AG04449 (cell line): ENCODE measurements around the gene NUP35.
"Not testable (repeated sequence)": the region's sequence is repeated elsewhere in the genome, so short reads cannot be mapped to it uniquely, and the experiment has no call there.

Source experiments
- CTCF ChIA-PET: fragments of 350-600 bp; formaldehyde crosslinking; extraction: SDS; loops from one replicate; lab custom pipeline; 2021; ENCODE audit warnings: antibody characterized with exemption; lab: Yijun Ruan, JAX
- POLR2A ChIA-PET: fragments of 400-600, 350-600 bp; formaldehyde crosslinking; extraction: SDS; loops from one replicate; lab custom pipeline; 2020; ENCODE audit warnings: antibody characterized with exemption, inconsistent platforms; lab: Yijun Ruan, JAX
- DNase-seq: peaks from one replicate; pipeline ENCODE4 v3.0.0-alpha.2; 2010; ENCODE audit warnings: low read depth, low spot score
- H3K4me3 ChIP-seq: 2 replicates; pipeline ENCODE4 v1.5.1; 2011; ENCODE audit warnings: low read depth, mild to moderate bottlenecking, control low read depth, low read length
- CTCF ChIP-seq: IDR thresholded peaks from one replicate; pipeline ENCODE4 v1.5.1; 2011; ENCODE audit warnings: mild to moderate bottlenecking, moderate library complexity, low read length, control low read depth, inconsistent platforms; ENCODE audit not compliant: insufficient read depth; ENCODE audit errors: missing control alignments

Gene NUP35

GRCh38 chr2:183163821-183164649 is 39.8 kb downstream of the NUP35 start:
- DNase-seq: no peak
- TF ChIP-seq CTCF: no peak
- POLR2A ChIA-PET: no interaction called here
- CTCF ChIA-PET: no interaction called here
- H3K4me3 ChIP-seq: no peak overlapping the region

GRCh38 chr2:183164650-183165015 is 40.4 kb downstream of the NUP35 start:
- DNase-seq: no peak
- TF ChIP-seq CTCF: no peak
- no peak overlapping the region for H3K4me3 ChIP-seq
- ChIA-PET CTCF (no interaction called here), POLR2A (no interaction called here)

GRCh38 chr2:183166210-183166609 is 42.0 kb downstream of the NUP35 start:
- CTCF ChIA-PET: no interaction called here
- H3K4me3 ChIP-seq: no peak overlapping the region
- DNase-seq: no peak
- POLR2A ChIA-PET: no interaction called here
- no peak for TF ChIP-seq CTCF

GRCh38 chr2:183166976-183167375 is 42.7 kb downstream of the NUP35 start:
- POLR2A ChIA-PET: interaction anchor here (0.6 kb wide), 1 partner anchor 173 kb away, joined by 3 read pairs; no protein-coding TSS in a partner anchor
- DNase-seq, H3K4me3 ChIP-seq, CTCF ChIA-PET: not testable (repeated sequence)

GRCh38 chr2:183172220-183172887 is 48.1 kb downstream of the NUP35 start:
- CTCF ChIA-PET: interaction anchor here (0.7 kb wide), 1 partner anchor 9 kb away, joined by 3 read pairs; no protein-coding TSS in a partner anchor

GRCh38 chr2:183179156-183179555 is 54.9 kb downstream of the NUP35 start:
- ChIA-PET CTCF (no interaction called here), POLR2A (no interaction called here)

More at GRCh38 chr2:183172220-183172887, 48.1 kb downstream of the NUP35 start:
- H3K4me3 ChIP-seq: no peak overlapping the region
- DNase-seq: no peak
- POLR2A ChIA-PET: no interaction called here
- TF ChIP-seq CTCF: no peak

More at GRCh38 chr2:183179156-183179555, 54.9 kb downstream of the NUP35 start:
- no peak for TF ChIP-seq CTCF
- H3K4me3 ChIP-seq: no peak overlapping the region
- DNase-seq: no peak
